Stomach (tissue), 4 donors: ENCODE data around the gene RNASEH2B.

Experiments
- EP300 ChIP-seq: sonication (generic); formaldehyde crosslinking; IDR thresholded peaks from one replicate; pipeline ENCODE4 v1.6.1; 2017; ENCODE audit warnings: antibody characterized with exemption
- POLR2A ChIP-seq, 4 donors: fragments of 450-650 bp; IDR thresholded peaks; one replicate each; pipeline ENCODE4 v1.6.1; 2016; ENCODE audit warnings: antibody characterized with exemption in 4 of 4, control low read depth in 2 of 4, mild to moderate bottlenecking in 1 of 4, moderate library complexity in 1 of 4
- POLR2AphosphoS5 ChIP-seq, 3 donors: sonication (generic); formaldehyde crosslinking; IDR thresholded peaks; one replicate each; pipeline ENCODE4 v1.6.1; 2016; ENCODE audit warnings: antibody characterized with exemption in 3 of 3
- TF ChIP-seq, protein P1 (sequence below), 7 experiments: fragments of 450-650 bp in 4 of 7; fragments of 200-600 bp in 3 of 7; sonication (generic) in 3 of 7; IDR thresholded peaks; one replicate each; pipeline ENCODE4 v1.5.1; 2016 to 2019; ENCODE audit warnings: antibody characterized with exemption in 7 of 7, control low read depth in 2 of 7, mild to moderate bottlenecking in 1 of 7

DNA sequence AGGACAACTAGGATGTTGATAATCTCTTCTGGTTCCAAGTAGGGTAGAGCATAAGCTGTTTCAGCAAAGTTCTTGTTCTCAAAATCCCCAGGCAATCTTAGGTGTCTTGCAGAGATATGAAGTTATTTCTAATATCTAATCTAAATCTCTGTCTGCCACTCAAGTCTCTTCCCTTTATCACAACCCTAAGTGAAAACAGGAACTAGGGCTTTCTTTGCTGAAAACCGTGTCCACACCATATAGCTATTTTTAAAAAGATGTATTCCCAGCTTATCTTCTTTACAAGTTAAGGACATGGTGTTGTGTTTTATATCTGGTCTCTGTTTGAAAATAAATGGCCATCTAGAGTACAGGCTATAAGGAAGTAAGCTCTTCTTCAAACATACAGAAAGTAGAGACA lies 11.3 kb upstream of the RNASEH2B start:
- TF ChIP-seq POLR2A (IDR thresholded peaks at IDR 0.05), result no peak
- TF ChIP-seq, protein P1, sequence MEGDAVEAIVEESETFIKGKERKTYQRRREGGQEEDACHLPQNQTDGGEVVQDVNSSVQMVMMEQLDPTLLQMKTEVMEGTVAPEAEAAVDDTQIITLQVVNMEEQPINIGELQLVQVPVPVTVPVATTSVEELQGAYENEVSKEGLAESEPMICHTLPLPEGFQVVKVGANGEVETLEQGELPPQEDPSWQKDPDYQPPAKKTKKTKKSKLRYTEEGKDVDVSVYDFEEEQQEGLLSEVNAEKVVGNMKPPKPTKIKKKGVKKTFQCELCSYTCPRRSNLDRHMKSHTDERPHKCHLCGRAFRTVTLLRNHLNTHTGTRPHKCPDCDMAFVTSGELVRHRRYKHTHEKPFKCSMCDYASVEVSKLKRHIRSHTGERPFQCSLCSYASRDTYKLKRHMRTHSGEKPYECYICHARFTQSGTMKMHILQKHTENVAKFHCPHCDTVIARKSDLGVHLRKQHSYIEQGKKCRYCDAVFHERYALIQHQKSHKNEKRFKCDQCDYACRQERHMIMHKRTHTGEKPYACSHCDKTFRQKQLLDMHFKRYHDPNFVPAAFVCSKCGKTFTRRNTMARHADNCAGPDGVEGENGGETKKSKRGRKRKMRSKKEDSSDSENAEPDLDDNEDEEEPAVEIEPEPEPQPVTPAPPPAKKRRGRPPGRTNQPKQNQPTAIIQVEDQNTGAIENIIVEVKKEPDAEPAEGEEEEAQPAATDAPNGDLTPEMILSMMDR (IDR thresholded peaks at IDR 0.05), result no peak
- no peak for TF ChIP-seq POLR2AphosphoS5 (IDR thresholded peaks at IDR 0.05)
- TF ChIP-seq EP300, result no peak
